Stimulated activated naive CD8-positive, alpha-beta T cell treated with anti-CD3 and anti-CD28 coated beads, Interleukin-15, amount 100 ng/mL, for 72 hours (primary cell): Measurements from ENCODE around the gene C1orf52.

Experiments
- ATAC-seq: fragments of 150-1000 bp; cut with Tn5 transposase; 2 replicates; pipeline ENCODE4 v1.10.0; 2021; ENCODE audit warnings: mild to moderate bottlenecking, moderate library complexity
- DNase-seq, 2 donors: peaks; one replicate each; pipeline ENCODE4 v3.0.0; 2021 to 2022
- H3K27ac Mint-ChIP-seq, 2 donors: one replicate each; pipeline ENCODE4 v1.8.0; 2022; ENCODE audit warnings: mild to moderate bottlenecking in 2 of 2, mixed read lengths in 2 of 2, moderate library complexity in 2 of 2
- H3K27me3 Mint-ChIP-seq: one replicate; pipeline ENCODE4 v1.8.0; 2022; ENCODE audit warnings: mixed read lengths
- H3K4me1 Mint-ChIP-seq: one replicate; pipeline ENCODE4 v1.8.0; 2022; ENCODE audit warnings: mild to moderate bottlenecking, mixed read lengths
- H3K4me3 Mint-ChIP-seq, 2 donors: one replicate each; pipeline ENCODE4 v1.8.0; 2022; ENCODE audit warnings: mild to moderate bottlenecking in 2 of 2, mixed read lengths in 2 of 2, moderate library complexity in 1 of 2
- H3K9me3 Mint-ChIP-seq, 2 donors: one replicate each; pipeline ENCODE4 v1.8.0; 2022; ENCODE audit warnings: mixed read lengths in 2 of 2

The C1orf52 gene

DNA sequence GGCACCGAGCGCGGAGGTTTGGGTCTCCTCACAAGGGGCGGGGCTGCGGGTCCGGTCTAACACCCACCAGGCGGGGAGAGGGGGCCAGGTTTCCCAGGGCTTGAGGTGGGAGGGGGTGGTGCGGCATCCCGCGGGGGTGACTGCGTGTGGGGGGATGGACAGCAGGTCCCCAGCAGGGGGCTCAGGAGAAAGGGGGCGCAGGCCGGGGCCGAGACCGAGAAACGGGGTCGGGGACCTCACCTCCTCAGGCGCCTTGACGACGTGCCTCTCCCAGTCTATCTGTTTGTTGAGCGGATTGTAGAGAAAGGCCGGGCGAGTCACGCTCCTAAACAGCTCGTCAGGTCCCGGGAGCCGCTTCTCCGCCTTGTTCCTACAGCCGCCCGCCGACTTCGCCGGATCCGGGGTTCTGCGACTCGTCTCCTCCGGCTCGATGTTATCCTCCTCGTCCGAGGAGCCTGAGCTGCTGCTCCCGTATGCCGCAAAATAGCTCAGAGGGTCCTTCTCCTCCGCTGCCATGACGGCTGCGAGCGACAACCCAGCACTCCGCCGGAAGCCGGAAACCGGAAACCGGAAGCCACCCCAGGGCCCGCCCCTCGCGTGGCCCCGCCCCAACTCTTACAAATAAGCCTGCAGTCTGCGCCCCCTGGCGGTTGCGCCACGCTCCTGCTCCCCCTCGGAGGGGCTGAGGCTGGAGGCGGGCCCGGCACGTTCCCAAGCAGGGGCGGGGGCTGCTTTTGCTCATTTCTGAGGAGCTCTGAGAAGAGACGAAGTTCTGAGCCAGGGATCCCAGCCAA lies at the start of gene C1orf52:
TSS of gene C1orf52 (minus strand) at position 545 of the 794 bp plus-strand sequence. CDS start at position 516, 29 bp downstream.
- ATAC-seq (peak; percentile 95), DNase-seq (peak; percentile 90 to 93)
- Mint-ChIP-seq H3K9me3 (no peaks in the 10 kb centered on the region), H3K4me1 (peaks cover 43% of the 10 kb centered on the region), H3K4me3 (peak within 1 kb of the TSS; percentile 96 to 98), H3K27me3 (no peaks in the 10 kb centered on the region), H3K27ac (peak within 1 kb of the TSS; percentile 98)

GRCh38 chr1:85308833-85309350 lies 49.4 kb upstream of the C1orf52 start:
- H3K4me3 Mint-ChIP-seq = no peak overlapping the region
- DNase-seq = no peak
- ATAC-seq = no peak
- no peaks in the 10 kb centered on the region for H3K9me3 Mint-ChIP-seq
- peaks cover 9% of the 10 kb centered on the region for H3K4me1 Mint-ChIP-seq
- H3K27ac Mint-ChIP-seq = no peak overlapping the region
- peaks cover 56% of the 10 kb centered on the region for H3K27me3 Mint-ChIP-seq

DNA sequence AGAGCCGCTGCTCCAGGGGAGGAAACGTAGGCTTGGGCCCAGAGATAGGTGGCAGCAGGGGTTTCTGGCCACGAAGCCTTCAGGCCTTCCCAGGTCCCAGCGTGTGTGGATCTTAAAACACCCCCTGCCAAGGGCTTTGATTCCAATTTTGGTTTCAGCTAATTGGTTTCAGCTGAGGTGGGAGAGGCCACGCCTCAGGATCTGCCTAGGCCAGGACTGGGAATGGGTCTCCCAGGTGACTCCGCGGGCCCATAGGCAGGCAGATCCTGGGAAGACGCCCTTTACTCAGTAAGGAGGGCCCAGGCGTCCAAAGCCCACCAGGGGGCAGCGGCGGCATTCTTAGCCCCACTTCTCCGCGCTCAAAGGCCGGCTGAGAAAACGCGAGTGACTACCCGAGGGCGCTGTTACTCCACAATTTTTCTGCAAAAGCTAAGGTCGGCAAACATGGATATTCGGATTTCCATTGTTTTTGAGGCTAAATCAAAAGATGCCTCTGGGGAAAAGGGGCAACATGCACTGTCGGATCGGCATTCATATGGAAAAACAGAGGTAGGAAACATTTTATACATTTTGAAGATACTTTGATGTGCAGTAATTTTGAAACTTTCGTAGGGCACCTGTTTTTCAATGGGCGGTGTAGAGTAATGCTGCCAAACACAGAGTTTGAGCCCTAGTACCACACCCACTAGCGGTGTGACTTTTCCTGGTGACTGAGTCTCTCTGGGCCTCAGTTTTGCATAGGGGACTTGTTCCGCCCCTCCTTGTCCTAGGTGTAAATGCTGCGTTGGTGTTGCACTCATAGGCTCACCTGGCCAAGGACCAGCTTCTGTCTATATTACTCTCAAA lies 48.7 kb upstream of the C1orf52 start:
- no peaks in the 10 kb centered on the region for H3K9me3 Mint-ChIP-seq
- ATAC-seq (peak; percentile 92), DNase-seq (peak; percentile 64 to 66)
- H3K27ac Mint-ChIP-seq = no peak overlapping the region
- H3K4me1 Mint-ChIP-seq = peaks cover 9% of the 10 kb centered on the region
- H3K4me3 Mint-ChIP-seq = peak overlapping the region in 1 of 2 donors; percentile 53
- H3K27me3 Mint-ChIP-seq = peaks cover 56% of the 10 kb centered on the region

DNA sequence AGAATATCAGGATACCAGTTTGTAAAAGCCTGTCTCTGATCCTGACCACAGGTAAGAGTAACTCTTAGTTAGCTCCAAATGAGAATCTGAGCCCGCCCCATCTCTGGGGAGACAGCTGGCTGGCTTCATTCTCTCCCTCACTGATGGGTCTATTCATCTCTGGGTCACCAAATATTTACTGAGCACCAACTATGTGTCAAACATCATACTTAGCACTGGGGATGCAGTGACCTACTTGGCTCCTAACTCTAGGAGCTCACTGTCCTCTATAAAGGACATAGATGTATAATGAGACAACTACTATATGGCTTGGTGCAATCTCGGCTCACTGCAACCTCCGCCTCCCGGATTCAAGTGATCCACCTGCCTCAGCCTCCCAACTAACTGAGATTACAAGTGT lies 46.8 kb upstream of the C1orf52 start:
- no peak for DNase-seq
- Mint-ChIP-seq H3K27me3 (peaks cover 65% of the 10 kb centered on the region), H3K4me1 (peaks cover 9% of the 10 kb centered on the region), H3K27ac (no peak overlapping the region), H3K9me3 (no peaks in the 10 kb centered on the region), H3K4me3 (no peak overlapping the region)
- ATAC-seq = no peak

- Mint-ChIP-seq H3K4me3 (no peak overlapping the region), H3K27ac (no peak overlapping the region), H3K4me1 (peaks cover 16% of the 10 kb centered on the region), H3K27me3 (peaks cover 57% of the 10 kb centered on the region), H3K9me3 (no peaks in the 10 kb centered on the region)
- ATAC-seq = no peak
- DNase-seq = no peak
Observed at GRCh38 chr1:85303440-85304162, 44.1 kb upstream of the C1orf52 start.

GRCh38 chr1:85300140-85300539 lies 40.7 kb upstream of the C1orf52 start:
- Mint-ChIP-seq H3K4me1 (peaks cover 27% of the 10 kb centered on the region), H3K27me3 (peaks cover 49% of the 10 kb centered on the region), H3K27ac (no peak overlapping the region), H3K9me3 (no peaks in the 10 kb centered on the region), H3K4me3 (no peak overlapping the region)
- DNase-seq = no peak
- no peak for ATAC-seq

DNA sequence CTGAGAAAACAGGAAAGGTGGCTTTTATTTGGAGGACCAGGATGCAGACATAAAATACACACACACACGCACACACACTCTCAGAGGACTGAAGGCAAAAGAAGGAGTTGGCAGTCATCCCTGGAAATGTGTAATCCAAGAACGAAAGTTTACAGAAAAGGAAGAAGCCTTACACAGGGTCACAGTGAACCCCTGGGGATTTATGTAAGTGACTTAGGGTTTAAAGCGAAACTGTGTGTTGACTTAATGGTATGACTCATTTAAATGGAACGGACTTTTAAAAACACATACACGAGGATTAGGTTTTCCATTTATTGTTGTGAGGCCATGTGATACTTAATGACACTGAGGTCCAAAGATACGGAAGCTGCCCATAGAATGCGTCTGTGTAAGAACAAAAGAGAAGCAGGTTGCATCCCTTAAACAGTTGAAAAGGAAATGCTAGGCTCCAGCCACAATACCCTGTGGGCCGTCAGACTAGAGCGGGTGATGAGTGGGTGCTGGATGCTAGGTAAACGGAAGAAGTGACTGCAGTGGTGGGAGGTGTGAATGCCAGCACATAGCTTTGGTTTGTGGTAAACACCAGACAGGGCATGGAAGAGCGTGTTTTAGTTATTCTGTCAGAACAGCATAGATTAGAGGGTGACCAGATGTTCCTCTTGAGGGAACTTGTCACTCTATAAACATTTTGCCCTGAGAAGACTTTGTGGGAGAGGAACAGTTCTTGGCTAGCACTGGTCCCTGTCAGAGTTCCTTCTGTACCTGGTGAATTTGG lies 38.6 kb upstream of the C1orf52 start:
- peak overlapping the region; percentile 49 to 81 for H3K27ac Mint-ChIP-seq
- H3K9me3 Mint-ChIP-seq = no peaks in the 10 kb centered on the region
- H3K4me1 Mint-ChIP-seq = peaks cover 27% of the 10 kb centered on the region
- DNase-seq = peak; percentile 75 to 90
- peaks cover 49% of the 10 kb centered on the region for H3K27me3 Mint-ChIP-seq
- peak overlapping the region; percentile 57 to 58 for H3K4me3 Mint-ChIP-seq
- ATAC-seq = peak; percentile 99

DNA sequence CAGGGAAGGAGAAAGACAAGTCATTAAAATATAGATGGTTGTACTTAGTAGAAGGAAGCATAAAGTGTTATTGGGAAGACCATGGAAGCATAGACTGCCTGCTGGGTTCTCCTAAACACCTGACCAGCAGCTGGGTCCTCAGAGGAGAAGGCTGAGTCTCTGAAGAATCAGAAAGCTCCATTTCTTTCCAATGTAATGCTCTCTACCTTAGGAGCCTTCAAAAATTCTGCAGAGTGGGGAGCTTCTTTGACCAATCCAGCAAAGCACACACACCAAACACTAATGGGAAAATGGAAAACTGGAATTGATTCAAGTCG lies 38.0 kb upstream of the C1orf52 start:
- H3K27ac Mint-ChIP-seq = peak overlapping the region in 1 of 2 donors; percentile 16
- ATAC-seq = no peak
- H3K27me3 Mint-ChIP-seq = peaks cover 44% of the 10 kb centered on the region
- peak overlapping the region; percentile 57 to 58 for H3K4me3 Mint-ChIP-seq
- DNase-seq = no peak
- peaks cover 27% of the 10 kb centered on the region for H3K4me1 Mint-ChIP-seq
- no peaks in the 10 kb centered on the region for H3K9me3 Mint-ChIP-seq

GRCh38 chr1:85296980-85297379 lies 37.5 kb upstream of the C1orf52 start:
- Mint-ChIP-seq H3K4me3 (peak overlapping the region in 1 of 2 donors; percentile 57), H3K9me3 (no peaks in the 10 kb centered on the region), H3K27me3 (peaks cover 39% of the 10 kb centered on the region), H3K4me1 (peaks cover 27% of the 10 kb centered on the region), H3K27ac (no peak overlapping the region)
- ATAC-seq (no peak), DNase-seq (no peak)

DNA sequence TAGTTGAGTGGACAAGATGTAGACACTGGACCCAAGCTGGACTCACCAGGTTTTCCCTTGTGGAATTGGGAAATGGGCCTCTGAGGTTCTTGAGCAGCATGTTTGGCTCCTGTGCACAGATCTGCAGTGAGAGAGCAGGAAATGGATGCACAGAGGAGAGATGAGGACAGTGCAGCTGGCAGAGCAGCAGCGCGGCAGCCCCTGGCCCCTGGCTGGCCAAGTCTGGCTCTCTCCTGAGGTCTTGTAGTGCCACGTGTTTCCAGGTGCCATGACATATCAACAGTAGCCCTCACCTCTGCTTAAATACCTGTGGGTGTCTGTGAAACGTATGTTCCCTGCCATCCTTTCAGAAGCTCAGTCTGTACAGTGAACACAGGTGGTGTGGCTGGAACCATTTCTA lies 36.2 kb upstream of the C1orf52 start:
- no peak for DNase-seq
- ATAC-seq = no peak
- no peak overlapping the region for H3K4me3 Mint-ChIP-seq
- peaks cover 27% of the 10 kb centered on the region for H3K4me1 Mint-ChIP-seq
- no peaks in the 10 kb centered on the region for H3K9me3 Mint-ChIP-seq
- H3K27me3 Mint-ChIP-seq = peaks cover 29% of the 10 kb centered on the region
- H3K27ac Mint-ChIP-seq = no peak overlapping the region

DNA sequence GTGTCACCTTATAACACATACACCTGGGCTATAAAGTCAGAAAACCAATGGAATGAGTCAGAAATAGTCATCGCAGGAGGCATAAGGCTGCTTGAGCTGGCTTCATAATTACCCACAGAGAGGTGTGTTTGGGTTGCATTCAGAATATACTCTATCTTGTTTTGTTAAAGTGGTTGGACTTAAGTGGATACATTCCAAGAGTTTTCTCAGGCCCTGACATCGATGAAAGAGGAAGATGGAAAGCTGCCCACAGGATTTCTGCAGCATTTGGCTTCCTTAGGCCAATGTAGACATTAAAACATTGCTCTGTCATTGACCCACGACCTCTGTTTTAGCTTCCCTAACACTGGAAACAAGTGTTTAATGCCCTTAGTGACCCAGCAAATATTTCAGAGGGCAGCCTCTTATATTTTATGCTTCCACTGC lies 35.6 kb upstream of the C1orf52 start:
- DNase-seq (no peak), ATAC-seq (no peak)
- H3K27ac Mint-ChIP-seq = no peak overlapping the region
- no peaks in the 10 kb centered on the region for H3K9me3 Mint-ChIP-seq
- H3K4me1 Mint-ChIP-seq = peaks cover 34% of the 10 kb centered on the region
- H3K27me3 Mint-ChIP-seq = peaks cover 27% of the 10 kb centered on the region
- no peak overlapping the region for H3K4me3 Mint-ChIP-seq

- no peak overlapping the region for H3K4me3 Mint-ChIP-seq
- ATAC-seq = no peak
- peaks cover 7% of the 10 kb centered on the region for H3K4me1 Mint-ChIP-seq
- no peaks in the 10 kb centered on the region for H3K9me3 Mint-ChIP-seq
- H3K27me3 Mint-ChIP-seq = peaks cover 9% of the 10 kb centered on the region
- DNase-seq = no peak
- H3K27ac Mint-ChIP-seq = no peak overlapping the region
Observed at GRCh38 chr1:85290826-85291225, 31.4 kb upstream of the C1orf52 start.

DNA sequence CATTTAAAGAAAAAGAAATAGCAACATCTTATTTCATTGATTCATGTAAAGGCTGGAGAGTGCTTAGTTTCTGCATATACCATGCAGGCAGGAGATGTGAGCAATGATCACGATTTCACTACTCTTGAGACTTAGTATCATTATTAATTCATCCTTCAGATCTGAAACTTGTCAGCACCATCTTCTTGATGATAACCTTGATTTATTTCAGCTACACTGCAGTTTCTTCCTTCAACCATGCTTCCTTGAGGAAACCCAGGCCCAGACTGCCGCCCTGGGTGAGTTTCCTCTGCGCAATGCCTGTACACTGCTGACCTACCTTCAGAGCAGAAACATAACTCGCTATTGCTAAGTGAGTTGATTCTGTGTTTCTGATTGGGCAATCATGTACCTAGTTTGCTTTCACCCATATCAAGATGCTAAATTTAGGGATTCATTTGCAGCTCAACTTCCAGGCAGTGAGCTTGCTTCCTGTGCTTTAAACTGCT lies 30.4 kb upstream of the C1orf52 start:
- no peak overlapping the region for H3K27ac Mint-ChIP-seq
- peak; percentile 18 for ATAC-seq
- H3K9me3 Mint-ChIP-seq = no peaks in the 10 kb centered on the region
- DNase-seq = no peak
- peaks cover 9% of the 10 kb centered on the region for H3K27me3 Mint-ChIP-seq
- peaks cover 7% of the 10 kb centered on the region for H3K4me1 Mint-ChIP-seq
- no peak overlapping the region for H3K4me3 Mint-ChIP-seq

DNA sequence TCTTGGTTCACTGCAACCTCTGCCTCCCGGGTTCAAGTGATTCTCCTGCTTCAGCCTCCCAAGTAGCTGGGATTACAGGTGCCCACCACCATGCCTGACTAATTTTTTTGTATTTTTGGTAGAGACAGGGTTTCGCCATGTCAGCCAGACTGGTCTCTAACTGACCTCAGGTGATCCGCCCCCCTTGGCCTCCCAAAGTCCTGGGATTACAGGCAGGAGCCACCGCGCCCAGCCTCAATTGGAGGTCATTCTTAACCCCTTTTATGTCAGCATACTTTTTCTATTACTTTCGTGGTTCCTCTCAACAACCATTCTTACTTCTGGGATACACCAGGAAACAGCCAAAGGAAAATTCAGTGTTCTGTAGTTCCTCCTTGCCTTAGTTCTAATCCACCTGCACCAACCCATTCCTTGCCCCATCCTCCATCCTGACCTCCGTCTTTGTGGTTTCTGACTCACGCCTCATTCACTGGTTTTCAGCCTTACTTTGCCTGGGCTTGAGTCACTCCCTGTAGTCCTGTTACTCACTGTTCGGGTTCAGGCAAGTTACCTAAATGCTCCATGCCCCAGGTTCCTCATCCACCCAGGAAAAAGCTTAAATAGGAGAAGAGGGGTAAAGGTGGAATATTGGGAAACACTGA lies 29.9 kb upstream of the C1orf52 start:
- H3K27ac Mint-ChIP-seq = no peak overlapping the region
- ATAC-seq (peak; percentile 63), DNase-seq (no peak)
- H3K4me1 Mint-ChIP-seq = peaks cover 7% of the 10 kb centered on the region
- no peak overlapping the region for H3K4me3 Mint-ChIP-seq
- H3K27me3 Mint-ChIP-seq = peaks cover 9% of the 10 kb centered on the region
- H3K9me3 Mint-ChIP-seq = no peaks in the 10 kb centered on the region
